ENCODE results near the gene EEF1A1. TPM values are rescaled to one million over a fixed set of nuclear protein-coding genes. Genes with fewer than 3 reads are reported as not detected.

EEF1A1 gene
- total RNA-seq, 1 experiment from 2014 or later, result 12,560 TPM

DNA sequence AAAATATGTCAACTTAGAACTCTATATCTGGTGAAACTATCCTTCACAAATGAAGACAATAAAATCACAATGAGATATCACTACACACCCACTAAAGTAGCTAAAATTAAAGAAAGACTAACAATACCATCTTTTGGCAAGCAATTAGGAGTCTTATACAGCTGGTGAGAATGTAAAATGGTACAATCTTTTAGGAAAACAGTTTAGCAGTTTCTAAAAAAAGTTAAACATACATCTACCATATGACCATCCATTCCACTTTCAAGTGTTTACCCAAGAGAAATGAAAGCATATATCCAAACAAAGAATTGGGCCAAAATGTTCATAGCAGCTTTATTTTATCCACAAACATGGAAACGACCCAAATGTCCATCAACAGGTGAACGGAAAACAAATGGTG is 13.8 kb upstream of the EEF1A1 start:
- DNase-seq (ENCODE audit: low read depth, low spot score) (no peak), ATAC-seq (no peak)
- no peaks in the 10 kb centered on the region for H3K79me2 ChIP-seq (ENCODE audit: insufficient read depth, low read length)
- H3K4me1 ChIP-seq (ENCODE audit: control insufficient read depth in 1 of 2, insufficient read depth in 2 of 2, low read length in 2 of 2), result no peaks in the 10 kb centered on the region
- TF ChIP-seq FOSL1 (IDR thresholded peaks at IDR 0.05; ENCODE audit: low read depth), result no peak
- TF ChIP-seq ZNF274 (IDR thresholded peaks at IDR 0.05; ENCODE audit: low read depth, low read length), result no peak
- no peak for TF ChIP-seq RAD21 (IDR thresholded peaks at IDR 0.05; ENCODE audit: low read depth)
- no peak for TF ChIP-seq EZH2 (IDR thresholded peaks at IDR 0.05)
- no peak for TF ChIP-seq MAX (IDR thresholded peaks at IDR 0.05)
- no peak for TF ChIP-seq SP1 (IDR thresholded peaks at IDR 0.05; ENCODE audit: low read depth)
- TF ChIP-seq REST (IDR thresholded peaks at IDR 0.05; ENCODE audit: low read depth), result no peak
- TF ChIP-seq EZH2phosphoT487 (IDR thresholded peaks at IDR 0.05; ENCODE audit: borderline replicate concordance), result no peak
- no peak overlapping the region for H3K4me2 ChIP-seq (ENCODE audit: low read length)
- H4K20me1 ChIP-seq (ENCODE audit: insufficient read depth), result no peaks in the 10 kb centered on the region
- H3K9ac ChIP-seq (ENCODE audit: low read length), result no peak overlapping the region
- H3K27me3 ChIP-seq (ENCODE audit: insufficient read depth, low read length), result no peaks in the 10 kb centered on the region
- no peaks in the 10 kb centered on the region for H3K9me2 ChIP-seq (ENCODE audit: insufficient read depth)
- H3K9me3 ChIP-seq (ENCODE audit: control insufficient read depth in 1 of 2, insufficient read depth in 1 of 2, low read depth in 1 of 2, low read length in 2 of 2), result no peaks in the 10 kb centered on the region
- no peak overlapping the region for H2AFZ ChIP-seq (ENCODE audit: low read depth, low read length, poor library complexity, severe bottlenecking)
- no TSS peak for BruUV-seq (replicated peaks)
- H3K27ac ChIP-seq (ENCODE audit: low read depth, low read length), result no peak overlapping the region
- intact Hi-C loops (cut with micrococcal nuclease), result no loop called here
- ChIA-PET CTCF (no interaction called here), POLR2A (no interaction called here), RAD21 (ENCODE audit: low non-redundant PET in 1 of 2, low total read pairs in 2 of 2, uncharacterized antibody in 2 of 2, unreplicated experiment in 2 of 2) (no interaction called here)
- no peaks in the 10 kb centered on the region for H3K36me3 ChIP-seq (ENCODE audit: control insufficient read depth in 1 of 2, insufficient read depth in 2 of 2, low read length in 2 of 2)
- no peak overlapping the region for H3K4me3 ChIP-seq (replicated peaks in 1 of 2; ENCODE audit: low read depth in 1 of 2, low read length in 2 of 2)
